TTC549 (cell line): ENCODE data around the gene TMEM217.

Experiments
- FAIRE-seq: peaks from 2 replicates; lab custom pipeline; 2012; peaks lifted over from hg19 to GRCh38; lab: Jason Lieb, UNC

TMEM217 gene

GRCh38 chr6:37177935-37178517 lies 79.9 kb downstream of the TMEM217 start:
- FAIRE-seq, result no peak

GRCh38 chr6:37177077-37177934 lies 80.6 kb downstream of the TMEM217 start:
- FAIRE-seq, result no peak

GRCh38 chr6:37176268-37177076 lies 81.5 kb downstream of the TMEM217 start:
- FAIRE-seq, result no peak

- no peak for FAIRE-seq
These were observed 82.3 kb downstream of the TMEM217 start for GRCh38 chr6:37175332-37176267.

- no peak for FAIRE-seq
These were observed 83.2 kb downstream of the TMEM217 start for GRCh38 chr6:37174515-37175331.

GRCh38 chr6:37174196-37174514 lies 83.8 kb downstream of the TMEM217 start:
- FAIRE-seq, result no peak

- no peak for FAIRE-seq
These were observed 84.3 kb downstream of the TMEM217 start for GRCh38 chr6:37173493-37174195.

GRCh38 chr6:37172912-37173492 lies 84.9 kb downstream of the TMEM217 start:
- FAIRE-seq, result no peak

GRCh38 chr6:37171970-37172812 lies 85.8 kb downstream of the TMEM217 start:
- FAIRE-seq, result peak; percentile 50

- no peak for FAIRE-seq
These were observed 86.6 kb downstream of the TMEM217 start for GRCh38 chr6:37171201-37171969.

GRCh38 chr6:37170273-37171200 lies 87.4 kb downstream of the TMEM217 start:
- no peak for FAIRE-seq

GRCh38 chr6:37169496-37170272 lies 88.3 kb downstream of the TMEM217 start, which contains the start of gene PIM1:
Gene PIM1, plus strand, starts transcription at chr6:37170152. Its CDS starts 424 bp downstream, at chr6:37170576.
- no peak for FAIRE-seq

- FAIRE-seq, result no peak
These were observed 89.0 kb downstream of the TMEM217 start for GRCh38 chr6:37168811-37169495.

- no peak for FAIRE-seq
These were observed 89.7 kb downstream of the TMEM217 start for GRCh38 chr6:37168163-37168758.

GRCh38 chr6:37162740-37163139 lies 95.2 kb downstream of the TMEM217 start:
- no peak for FAIRE-seq
